ENCODE results near the gene FHL2. TPM values are rescaled to one million over a fixed set of nuclear protein-coding genes. Genes with fewer than 3 reads are reported as not detected.

FHL2 gene
- total RNA-seq, 2 experiments from 2014 or later: not detected

GRCh38 chr2:105391763-105392662 lies 6.8 kb downstream of the FHL2 start:
- no TSS peak for BruUV-seq (replicated peaks)

GRCh38 chr2:105391058-105391627 lies 7.7 kb downstream of the FHL2 start:
- no peaks in the 10 kb centered on the region for H3K9me3 ChIP-seq (ENCODE audit: low read length)
- ChIA-PET CTCF (ENCODE audit: unreplicated experiment) (no interaction called here), POLR2A (no interaction called here)
- H3K9me2 ChIP-seq (ENCODE audit: insufficient read depth, low read length): no peaks in the 10 kb centered on the region
- no peak overlapping the region for H3K27ac ChIP-seq (ENCODE audit: low read depth, low read length, poor library complexity, severe bottlenecking)
- DNase-seq (ENCODE audit: low spot score): no peak
- H3K4me1 ChIP-seq (ENCODE audit: insufficient read depth, low read length, poor library complexity, severe bottlenecking): no peaks in the 10 kb centered on the region
- TF ChIP-seq EZH2phosphoT487 (IDR thresholded peaks at IDR 0.05; ENCODE audit: borderline replicate concordance, low read depth, low read length) (no peak), CTCF (conservative IDR thresholded peaks at IDR 0.05; ENCODE audit: low read length) (no peak)
- no TSS peak for BruUV-seq (replicated peaks)
- no peaks in the 10 kb centered on the region for H3K36me3 ChIP-seq (ENCODE audit: insufficient read depth, low read length)
- intact Hi-C loops (cut with micrococcal nuclease; ENCODE audit: unreplicated experiment): no loop called here
- H2AFZ ChIP-seq (ENCODE audit: low read length): no peak overlapping the region
- no peak overlapping the region for H3K4me3 ChIP-seq (ENCODE audit: low read depth, low read length, poor library complexity, severe bottlenecking)
- no peaks in the 10 kb centered on the region for H3K79me2 ChIP-seq (ENCODE audit: insufficient read depth, low read depth, low read length)
- no peaks in the 10 kb centered on the region for H4K20me1 ChIP-seq (ENCODE audit: insufficient read depth, low read length)
- H3K4me2 ChIP-seq (ENCODE audit: low read length): no peak overlapping the region

More at GRCh38 chr2:105391763-105392662, 6.8 kb downstream of the FHL2 start:
- no peaks in the 10 kb centered on the region for H3K36me3 ChIP-seq (ENCODE audit: insufficient read depth, low read length)
- DNase-seq (ENCODE audit: low spot score): no peak
- no peaks in the 10 kb centered on the region for H3K79me2 ChIP-seq (ENCODE audit: insufficient read depth, low read depth, low read length)
- intact Hi-C loops (cut with micrococcal nuclease; ENCODE audit: unreplicated experiment): no loop called here
- H2AFZ ChIP-seq (ENCODE audit: low read length): no peak overlapping the region
- H3K4me1 ChIP-seq (ENCODE audit: insufficient read depth, low read length, poor library complexity, severe bottlenecking): no peaks in the 10 kb centered on the region
- ChIA-PET POLR2A (interaction anchor here (0.7 to 0.8 kb wide), 2 partner anchors 85 to 98 kb away, joined by 3 to 8 read pairs; no protein-coding TSS in a partner anchor), CTCF (ENCODE audit: unreplicated experiment) (interaction anchor here (0.6 kb wide), 1 partner anchor 117 kb away, joined by 4 read pairs; no protein-coding TSS in a partner anchor)
- TF ChIP-seq CTCF (conservative IDR thresholded peaks at IDR 0.05; ENCODE audit: low read length) (no peak), EZH2phosphoT487 (IDR thresholded peaks at IDR 0.05; ENCODE audit: borderline replicate concordance, low read depth, low read length) (no peak)
- H3K4me2 ChIP-seq (ENCODE audit: low read length): no peak overlapping the region
- H3K9me2 ChIP-seq (ENCODE audit: insufficient read depth, low read length): no peaks in the 10 kb centered on the region
- no peak overlapping the region for H3K27ac ChIP-seq (ENCODE audit: low read depth, low read length, poor library complexity, severe bottlenecking)
- no peaks in the 10 kb centered on the region for H4K20me1 ChIP-seq (ENCODE audit: insufficient read depth, low read length)
- H3K4me3 ChIP-seq (ENCODE audit: low read depth, low read length, poor library complexity, severe bottlenecking): no peak overlapping the region
- H3K9me3 ChIP-seq (ENCODE audit: low read length): no peaks in the 10 kb centered on the region

DNA sequence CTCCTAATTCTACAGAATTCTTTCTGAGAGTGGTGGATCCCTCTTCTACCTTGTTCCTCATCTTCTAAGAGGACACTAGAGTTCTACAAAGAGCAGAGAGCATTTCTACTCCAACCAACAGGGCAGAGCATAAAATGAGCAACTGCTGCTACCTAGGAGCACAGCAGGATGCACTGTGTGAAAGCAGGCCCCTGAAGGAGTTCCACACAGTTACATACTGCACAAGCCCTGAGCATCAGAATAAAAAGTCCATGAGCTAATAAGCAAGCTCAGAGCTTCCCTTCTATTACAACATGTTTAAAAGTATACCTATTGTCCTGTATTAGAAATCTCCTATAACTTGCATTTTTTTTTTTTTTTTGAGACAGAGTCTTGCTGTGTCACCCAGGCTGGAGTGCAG lies 8.4 kb downstream of the FHL2 start:
- DNase-seq (ENCODE audit: low spot score): no peak
- Histone ChIP-seq H3K9me3 (ENCODE audit: low read length) (no peaks in the 10 kb centered on the region), H4K20me1 (ENCODE audit: insufficient read depth, low read length) (no peaks in the 10 kb centered on the region), H3K27ac (ENCODE audit: low read depth, low read length, poor library complexity, severe bottlenecking) (no peak overlapping the region), H3K4me3 (ENCODE audit: low read depth, low read length, poor library complexity, severe bottlenecking) (no peak overlapping the region), H3K4me1 (ENCODE audit: insufficient read depth, low read length, poor library complexity, severe bottlenecking) (no peaks in the 10 kb centered on the region), H3K36me3 (ENCODE audit: insufficient read depth, low read length) (no peaks in the 10 kb centered on the region), H3K4me2 (ENCODE audit: low read length) (no peak overlapping the region), H3K79me2 (ENCODE audit: insufficient read depth, low read depth, low read length) (no peaks in the 10 kb centered on the region), H3K9me2 (ENCODE audit: insufficient read depth, low read length) (no peaks in the 10 kb centered on the region), H2AFZ (ENCODE audit: low read length) (no peak overlapping the region)
- ChIA-PET CTCF (ENCODE audit: unreplicated experiment) (no interaction called here), POLR2A (no interaction called here)
- no TSS peak for BruUV-seq (replicated peaks)
- intact Hi-C loops (cut with micrococcal nuclease; ENCODE audit: unreplicated experiment): no loop called here
- no peak for TF ChIP-seq CTCF (conservative IDR thresholded peaks at IDR 0.05; ENCODE audit: low read length)
- no peak for TF ChIP-seq EZH2phosphoT487 (IDR thresholded peaks at IDR 0.05; ENCODE audit: borderline replicate concordance, low read depth, low read length)

All from OCI-LY7 (cell line).